Measurements from ENCODE around the gene CCNB1IP1. TPM values are rescaled to one million over a fixed set of nuclear protein-coding genes. Genes with fewer than 3 reads are reported as not detected.
A peak's percentile ranks its signal among the peaks of the same experiment; 100 is the strongest.

Gene CCNB1IP1
- total and polyA plus RNA-seq, 2 experiments from 2014 or later = 13.5 to 52.0 TPM

GRCh38 chr14:20333494-20333841 lies 389 bp upstream of the CCNB1IP1 start:
- H3K9ac ChIP-seq = peak overlapping the region; percentile 81
- peaks cover 45% of the 10 kb centered on the region for H3K79me2 ChIP-seq (ENCODE audit: insufficient read depth)
- H4K20me1 ChIP-seq (ENCODE audit: insufficient read depth) = 0 out of 2 replicates have a peak, but pooled peaks cover 3% of the 10 kb centered on the region
- in situ Hi-C loops (cut with MboI) = no loop called here
- H2AFZ ChIP-seq = peak overlapping the region; percentile 94
- no peaks in the 10 kb centered on the region for H3K9me2 ChIP-seq (ENCODE audit: insufficient read depth)
- H3K27ac ChIP-seq = peak overlapping the region; percentile 71
- peaks cover 31% of the 10 kb centered on the region for H3F3A ChIP-seq (ENCODE audit: insufficient read depth)
- no peaks in the 10 kb centered on the region for H3K27me3 ChIP-seq (replicated peaks; ENCODE audit: insufficient read depth)
- no peak for DNase-seq
- H3K9me3 ChIP-seq (ENCODE audit: low read depth) = no peaks in the 10 kb centered on the region
- H3K4me2 ChIP-seq (ENCODE audit: unreplicated experiment) = peak overlapping the region; percentile 93
- H3K4me1 ChIP-seq (ENCODE audit: insufficient read depth) = peaks cover 6% of the 10 kb centered on the region; the same call in 1 of the 2 replicates
- WGBS, 2 experiments (ENCODE audit: low coverage in 1 of 2, low lambda C conversion rate in 2 of 2, missing lambda C conversion rate in 2 of 2) = 21 to 28% methylated on average over 3 of the region's 3 CpGs
- no peaks in the 10 kb centered on the region for H3K36me3 ChIP-seq (ENCODE audit: low read depth)
- TF ChIP-seq EZH2 (IDR thresholded peaks at IDR 0.05; ENCODE audit: insufficient read depth, poor library complexity, severe bottlenecking) (no peak), EZH2phosphoT487 (IDR thresholded peaks at IDR 0.05; ENCODE audit: insufficient read depth, low read depth) (no peak)
- H3K4me3 ChIP-seq = peak overlapping the region; percentile 95

- H3K27me3 ChIP-seq (replicated peaks; ENCODE audit: insufficient read depth) = no peaks in the 10 kb centered on the region
- H3K4me3 ChIP-seq = peak overlapping the region; percentile 95
- peak overlapping the region; percentile 71 for H3K27ac ChIP-seq
- TF ChIP-seq EZH2phosphoT487 (IDR thresholded peaks at IDR 0.05; ENCODE audit: insufficient read depth, low read depth) (no peak), EZH2 (IDR thresholded peaks at IDR 0.05; ENCODE audit: insufficient read depth, poor library complexity, severe bottlenecking) (no peak)
- H3K36me3 ChIP-seq (ENCODE audit: low read depth) = 0 out of 2 replicates have a peak, but pooled peaks cover 5% of the 10 kb centered on the region
- peaks cover 55% of the 10 kb centered on the region for H3K79me2 ChIP-seq (ENCODE audit: insufficient read depth)
- H3K4me1 ChIP-seq (ENCODE audit: insufficient read depth) = peaks cover 12% of the 10 kb centered on the region
- WGBS, 2 experiments (ENCODE audit: low coverage in 1 of 2, low lambda C conversion rate in 2 of 2, missing lambda C conversion rate in 2 of 2) = 1 to 3% methylated on average over 4 of the region's 4 CpGs
- H3K9ac ChIP-seq = peak overlapping the region; percentile 81
- H3K9me3 ChIP-seq (ENCODE audit: low read depth) = no peaks in the 10 kb centered on the region
- no peaks in the 10 kb centered on the region for H3K9me2 ChIP-seq (ENCODE audit: insufficient read depth)
- H2AFZ ChIP-seq = peak overlapping the region; percentile 94
- DNase-seq = peak; percentile 53
- peak overlapping the region; percentile 93 for H3K4me2 ChIP-seq (ENCODE audit: unreplicated experiment)
- in situ Hi-C loops (cut with MboI) = no loop called here
- 0 out of 2 replicates have a peak, but pooled peaks cover 3% of the 10 kb centered on the region for H4K20me1 ChIP-seq (ENCODE audit: insufficient read depth)
- H3F3A ChIP-seq (ENCODE audit: insufficient read depth) = peaks cover 41% of the 10 kb centered on the region
Observed at GRCh38 chr14:20332431-20332787, 670 bp downstream of the CCNB1IP1 start.

- no peak overlapping the region for H3K4me3 ChIP-seq
- H3K36me3 ChIP-seq (ENCODE audit: low read depth) = peaks cover 11% of the 10 kb centered on the region
- H3K4me1 ChIP-seq (ENCODE audit: insufficient read depth) = peaks cover 12% of the 10 kb centered on the region
- H3K9ac ChIP-seq = peak overlapping the region; percentile 1; the same call in 1 of the 2 replicates
- H3K27me3 ChIP-seq (replicated peaks; ENCODE audit: insufficient read depth) = no peaks in the 10 kb centered on the region
- H3K79me2 ChIP-seq (ENCODE audit: insufficient read depth) = peaks cover 68% of the 10 kb centered on the region
- no peaks in the 10 kb centered on the region for H3K9me3 ChIP-seq (ENCODE audit: low read depth)
- no peak for DNase-seq
- TF ChIP-seq EZH2 (IDR thresholded peaks at IDR 0.05; ENCODE audit: insufficient read depth, poor library complexity, severe bottlenecking) = no peak
- no peak for TF ChIP-seq EZH2phosphoT487 (IDR thresholded peaks at IDR 0.05; ENCODE audit: insufficient read depth, low read depth)
- in situ Hi-C loops (cut with MboI) = no loop called here
- no peak overlapping the region for H3K27ac ChIP-seq
- WGBS, 2 experiments (ENCODE audit: low coverage in 1 of 2, low lambda C conversion rate in 2 of 2, missing lambda C conversion rate in 2 of 2) = 70 to 71% methylated on average over 2 of the region's 2 CpGs
- no peak overlapping the region for H2AFZ ChIP-seq
- no peaks in the 10 kb centered on the region for H3K9me2 ChIP-seq (ENCODE audit: insufficient read depth)
- H4K20me1 ChIP-seq (ENCODE audit: insufficient read depth) = 0 out of 2 replicates have a peak, but pooled peaks cover 3% of the 10 kb centered on the region
- H3K4me2 ChIP-seq (ENCODE audit: unreplicated experiment) = peak overlapping the region; percentile 37
- peaks cover 41% of the 10 kb centered on the region for H3F3A ChIP-seq (ENCODE audit: insufficient read depth)
Observed at GRCh38 chr14:20331053-20331613, 1.9 kb downstream of the CCNB1IP1 start.

- H3K9me2 ChIP-seq (ENCODE audit: insufficient read depth) = no peaks in the 10 kb centered on the region
- H2AFZ ChIP-seq = no peak overlapping the region
- no peak overlapping the region; the same call in 1 of the 2 replicates for H3K9ac ChIP-seq
- H4K20me1 ChIP-seq (ENCODE audit: insufficient read depth) = 0 out of 2 replicates have a peak, but pooled peaks cover 3% of the 10 kb centered on the region
- no peak for TF ChIP-seq EZH2 (IDR thresholded peaks at IDR 0.05; ENCODE audit: insufficient read depth, poor library complexity, severe bottlenecking)
- no peak for TF ChIP-seq EZH2phosphoT487 (IDR thresholded peaks at IDR 0.05; ENCODE audit: insufficient read depth, low read depth)
- peaks cover 24% of the 10 kb centered on the region for H3K36me3 ChIP-seq (ENCODE audit: low read depth)
- 64 to 69% methylated on average over 2 of the region's 2 CpGs for WGBS, 2 experiments (ENCODE audit: low coverage in 1 of 2, low lambda C conversion rate in 2 of 2, missing lambda C conversion rate in 2 of 2)
- H3K79me2 ChIP-seq (ENCODE audit: insufficient read depth) = peaks cover 76% of the 10 kb centered on the region
- H3K27ac ChIP-seq = no peak overlapping the region
- H3K4me2 ChIP-seq (ENCODE audit: unreplicated experiment) = no peak overlapping the region
- no peak for DNase-seq
- in situ Hi-C loops (cut with MboI) = loop anchor here (10.0 kb wide), 2 partner anchors 275 to 365 kb away; no protein-coding TSS in a partner anchor
- H3K27me3 ChIP-seq (replicated peaks; ENCODE audit: insufficient read depth) = no peaks in the 10 kb centered on the region
- H3K4me1 ChIP-seq (ENCODE audit: insufficient read depth) = peaks cover 12% of the 10 kb centered on the region
- H3K4me3 ChIP-seq = no peak overlapping the region
- H3K9me3 ChIP-seq (ENCODE audit: low read depth) = no peaks in the 10 kb centered on the region
- peaks cover 41% of the 10 kb centered on the region for H3F3A ChIP-seq (ENCODE audit: insufficient read depth)
Observed at GRCh38 chr14:20329355-20329754, 3.7 kb downstream of the CCNB1IP1 start.
